ENCODE data around the gene FLNA. TPM values are rescaled to one million over a fixed set of nuclear protein-coding genes. Genes with fewer than 3 reads are reported as not detected.
A peak's percentile ranks its signal among the peaks of the same experiment; 100 is the strongest.

FLNA gene
- total and polyA plus RNA-seq, 9 of the 15 experiments (the other 6 are each of a cell fraction or from before 2014, with no cell fraction given), result 6.2 to 735 (median 135) TPM

DNA sequence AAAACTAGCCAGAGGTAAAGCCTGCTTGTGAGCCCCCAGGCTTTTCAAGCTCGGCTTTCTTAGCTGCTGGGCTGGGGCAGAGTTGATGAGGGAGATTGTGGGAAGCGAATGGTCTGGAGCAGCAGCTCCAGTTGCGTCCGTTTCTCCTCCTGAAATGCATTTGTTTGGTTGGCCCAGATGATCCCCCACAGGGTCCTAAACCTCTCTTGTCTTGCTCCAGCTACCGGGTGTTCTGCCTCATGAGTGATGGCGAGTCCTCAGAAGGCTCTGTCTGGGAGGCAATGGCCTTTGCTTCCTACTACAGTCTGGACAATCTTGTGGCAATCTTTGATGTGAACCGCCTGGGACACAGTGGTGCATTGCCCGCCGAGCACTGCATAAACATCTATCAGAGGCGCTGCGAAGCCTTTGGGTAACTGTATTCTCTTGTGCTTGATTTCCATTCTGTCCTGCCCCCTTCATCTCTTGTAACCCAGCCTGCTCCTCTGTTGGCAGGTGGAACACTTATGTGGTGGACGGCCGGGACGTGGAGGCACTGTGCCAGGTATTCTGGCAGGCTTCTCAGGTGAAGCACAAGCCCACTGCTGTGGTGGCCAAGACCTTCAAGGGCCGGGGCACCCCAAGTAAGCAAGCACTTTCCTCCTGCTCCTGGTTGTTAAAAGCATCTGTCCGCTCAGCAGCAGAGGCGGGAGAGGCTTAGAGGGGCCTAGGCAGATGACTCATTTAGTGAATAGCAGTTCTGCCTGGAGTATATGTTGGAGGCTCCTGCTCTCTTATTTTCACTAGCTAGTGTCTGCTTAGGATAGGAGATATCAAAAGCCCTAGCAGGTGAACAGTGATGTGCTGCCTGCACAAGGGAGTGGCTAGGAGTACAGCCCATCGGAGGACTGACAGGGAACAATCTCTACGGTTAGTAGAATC, 63.6 kb downstream of the FLNA start:
- H3K4me1 ChIP-seq (replicated peaks in 1 of 2; ENCODE audit: control insufficient read depth in 2 of 2, insufficient read depth in 2 of 2, low read length in 2 of 2), result peaks cover 2 to 3% of the 10 kb centered on the region in 2 experiments; a peak in 3 of 5 replicates
- no peaks in the 10 kb centered on the region for H3K9me3 ChIP-seq (replicated peaks; ENCODE audit: control insufficient read depth, insufficient read depth, low read depth, low read length)
- BruUV-seq (replicated peaks), result no TSS peak
- ATAC-seq, result peak; percentile 29; the same call in 2 of the 3 replicates
- no peak overlapping the region for H3K27ac ChIP-seq (ENCODE audit: extremely low read depth, low read depth, low read length)
- ChIA-PET POLR2A (no interaction called here), CTCF (ENCODE audit: low intra/inter-chr PET ratio) (no interaction called here)
- peak in 1 of 4 experiments; percentile 19 for DNase-seq (ENCODE audit: extremely low read depth in 1 of 4, low spot score in 3 of 4)
- 60% methylated on average over 17 of the region's 19 CpGs for WGBS (ENCODE audit: insufficient coverage, low coverage, missing lambda C conversion rate)
- intact Hi-C loops (cut with micrococcal nuclease) (no loop called here), in situ Hi-C loops (cut with MboI) (loop anchor here (25.0 kb wide), 1 partner anchor 99 kb away; the partner anchor contains the start of gene OPN1MW2)
- no peaks in the 10 kb centered on the region for H3K27me3 ChIP-seq (ENCODE audit: control insufficient read depth in 2 of 2, insufficient read depth in 2 of 2, low read length in 2 of 2)
- no peaks in the 10 kb centered on the region for H3K79me2 ChIP-seq (ENCODE audit: control insufficient read depth, insufficient read depth, low read length)
- no peaks in the 10 kb centered on the region for H3K36me3 ChIP-seq (ENCODE audit: control insufficient read depth, insufficient read depth, low read length)
- 0 out of 4 replicates have a peak overlapping the region, but pooled peaks of 1 of the 2 experiments have one; percentile 23 for H3K9ac ChIP-seq (ENCODE audit: insufficient read depth in 1 of 2, low read depth in 2 of 2, low read length in 2 of 2)
- TF ChIP-seq, protein P1, sequence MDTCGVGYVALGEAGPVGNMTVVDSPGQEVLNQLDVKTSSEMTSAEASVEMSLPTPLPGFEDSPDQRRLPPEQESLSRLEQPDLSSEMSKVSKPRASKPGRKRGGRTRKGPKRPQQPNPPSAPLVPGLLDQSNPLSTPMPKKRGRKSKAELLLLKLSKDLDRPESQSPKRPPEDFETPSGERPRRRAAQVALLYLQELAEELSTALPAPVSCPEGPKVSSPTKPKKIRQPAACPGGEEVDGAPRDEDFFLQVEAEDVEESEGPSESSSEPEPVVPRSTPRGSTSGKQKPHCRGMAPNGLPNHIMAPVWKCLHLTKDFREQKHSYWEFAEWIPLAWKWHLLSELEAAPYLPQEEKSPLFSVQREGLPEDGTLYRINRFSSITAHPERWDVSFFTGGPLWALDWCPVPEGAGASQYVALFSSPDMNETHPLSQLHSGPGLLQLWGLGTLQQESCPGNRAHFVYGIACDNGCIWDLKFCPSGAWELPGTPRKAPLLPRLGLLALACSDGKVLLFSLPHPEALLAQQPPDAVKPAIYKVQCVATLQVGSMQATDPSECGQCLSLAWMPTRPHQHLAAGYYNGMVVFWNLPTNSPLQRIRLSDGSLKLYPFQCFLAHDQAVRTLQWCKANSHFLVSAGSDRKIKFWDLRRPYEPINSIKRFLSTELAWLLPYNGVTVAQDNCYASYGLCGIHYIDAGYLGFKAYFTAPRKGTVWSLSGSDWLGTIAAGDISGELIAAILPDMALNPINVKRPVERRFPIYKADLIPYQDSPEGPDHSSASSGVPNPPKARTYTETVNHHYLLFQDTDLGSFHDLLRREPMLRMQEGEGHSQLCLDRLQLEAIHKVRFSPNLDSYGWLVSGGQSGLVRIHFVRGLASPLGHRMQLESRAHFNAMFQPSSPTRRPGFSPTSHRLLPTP (IDR thresholded peaks at IDR 0.05; ENCODE audit: borderline replicate concordance, extremely low read depth, insufficient read length), result no peak
- TF ChIP-seq FOS (IDR thresholded peaks at IDR 0.05; ENCODE audit: extremely low read depth, insufficient read length) (no peak), TAF1 (IDR thresholded peaks at IDR 0.05; ENCODE audit: control insufficient read depth, extremely low read depth, insufficient read depth, low read length, severe bottlenecking) (no peak), ARID1B (IDR thresholded peaks at IDR 0.05) (no peak), EHMT2 (IDR thresholded peaks at IDR 0.05) (no peak), JUND (IDR thresholded peaks at IDR 0.05; ENCODE audit: borderline replicate concordance, low read depth, low read length) (peak; percentile 45; the same call in 1 of the 2 replicates), JUND (tag; IDR thresholded peaks at IDR 0.05; ENCODE audit: borderline replicate concordance, low read depth, low read length) (no peak)
- TF ChIP-seq, protein P2, sequence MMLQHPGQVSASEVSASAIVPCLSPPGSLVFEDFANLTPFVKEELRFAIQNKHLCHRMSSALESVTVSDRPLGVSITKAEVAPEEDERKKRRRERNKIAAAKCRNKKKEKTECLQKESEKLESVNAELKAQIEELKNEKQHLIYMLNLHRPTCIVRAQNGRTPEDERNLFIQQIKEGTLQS (IDR thresholded peaks at IDR 0.05), result 0 out of 2 replicates have a peak, but pooled peaks have one; percentile 10
- TF ChIP-seq, protein P2 (CRISPR knock-in tag; conservative IDR thresholded peaks at IDR 0.05), result no peak
- H3K9me1 ChIP-seq (ENCODE audit: control insufficient read depth, insufficient read depth, low read length), result no peaks in the 10 kb centered on the region
- no peak overlapping the region for H3K4me2 ChIP-seq (ENCODE audit: insufficient read depth, low read length)
- H3K4me3 ChIP-seq, result no peak overlapping the region
- no peak overlapping the region for H2AFZ ChIP-seq (ENCODE audit: low read depth, low read length)
- H4K20me1 ChIP-seq (replicated peaks; ENCODE audit: control insufficient read depth, insufficient read depth, low read length), result no peaks in the 10 kb centered on the region
- FAIRE-seq, result no peak
